ENCODE results near the gene OXA1L. TPM values are rescaled to one million over a fixed set of nuclear protein-coding genes. Genes with fewer than 3 reads are reported as not detected.

Gene OXA1L
- total RNA-seq, 1 experiment from 2014 or later, result 138 TPM

DNA sequence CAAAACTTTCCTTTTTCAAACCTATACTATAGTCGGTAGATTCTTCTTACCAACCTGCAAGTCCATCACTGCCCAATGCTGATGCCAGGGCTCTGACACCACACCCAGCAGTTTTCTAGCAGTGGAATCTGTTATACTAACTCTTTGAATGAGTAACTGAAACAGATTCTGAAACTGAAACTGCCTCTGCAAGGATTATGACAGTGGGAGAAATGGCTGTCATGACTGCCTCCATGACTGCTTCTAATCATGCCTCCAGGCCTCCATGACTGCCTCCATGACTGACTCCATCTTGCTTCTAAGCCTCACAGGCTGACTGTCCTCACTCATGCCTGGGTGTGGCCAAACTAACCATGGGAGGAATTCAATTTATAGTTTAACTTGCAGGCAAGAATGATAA is 29.4 kb upstream of the OXA1L start:
- H3K27me3 Mint-ChIP-seq (ENCODE audit: low read depth), result peaks cover 3% of the 10 kb centered on the region; the same call in 1 of the 2 replicates
- ATAC-seq, result no peak
- H3K36me3 Mint-ChIP-seq, result no peaks in the 10 kb centered on the region; the same call in 1 of the 2 replicates
- POLR2A ChIA-PET, result no interaction called here
- H3K4me1 Mint-ChIP-seq, result no peaks in the 10 kb centered on the region
- H3K4me3 Mint-ChIP-seq, result no peak overlapping the region
- DNase-seq (ENCODE audit: low spot score), result no peak
- CTCF ChIA-PET, result no interaction called here
- H3K9me3 Mint-ChIP-seq, result peaks cover 15% of the 10 kb centered on the region
- no peak for TF ChIP-seq ZNF232 (CRISPR knock-in tag; IDR thresholded peaks at IDR 0.05)
- TF ChIP-seq ZSCAN18 (CRISPR knock-in tag; IDR thresholded peaks at IDR 0.05), result no peak
- TF ChIP-seq CREB1 (CRISPR knock-in tag; IDR thresholded peaks at IDR 0.05), result no peak
- TF ChIP-seq, protein P1, sequence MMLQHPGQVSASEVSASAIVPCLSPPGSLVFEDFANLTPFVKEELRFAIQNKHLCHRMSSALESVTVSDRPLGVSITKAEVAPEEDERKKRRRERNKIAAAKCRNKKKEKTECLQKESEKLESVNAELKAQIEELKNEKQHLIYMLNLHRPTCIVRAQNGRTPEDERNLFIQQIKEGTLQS (CRISPR knock-in tag; conservative IDR thresholded peaks at IDR 0.05), result no peak
- TF ChIP-seq, protein P2, sequence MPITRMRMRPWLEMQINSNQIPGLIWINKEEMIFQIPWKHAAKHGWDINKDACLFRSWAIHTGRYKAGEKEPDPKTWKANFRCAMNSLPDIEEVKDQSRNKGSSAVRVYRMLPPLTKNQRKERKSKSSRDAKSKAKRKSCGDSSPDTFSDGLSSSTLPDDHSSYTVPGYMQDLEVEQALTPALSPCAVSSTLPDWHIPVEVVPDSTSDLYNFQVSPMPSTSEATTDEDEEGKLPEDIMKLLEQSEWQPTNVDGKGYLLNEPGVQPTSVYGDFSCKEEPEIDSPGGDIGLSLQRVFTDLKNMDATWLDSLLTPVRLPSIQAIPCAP (CRISPR knock-in tag; IDR thresholded peaks at IDR 0.05), result no peak
- no peak for TF ChIP-seq NFATC4 (CRISPR knock-in tag; IDR thresholded peaks at IDR 0.05)
- TF ChIP-seq, protein P3, sequence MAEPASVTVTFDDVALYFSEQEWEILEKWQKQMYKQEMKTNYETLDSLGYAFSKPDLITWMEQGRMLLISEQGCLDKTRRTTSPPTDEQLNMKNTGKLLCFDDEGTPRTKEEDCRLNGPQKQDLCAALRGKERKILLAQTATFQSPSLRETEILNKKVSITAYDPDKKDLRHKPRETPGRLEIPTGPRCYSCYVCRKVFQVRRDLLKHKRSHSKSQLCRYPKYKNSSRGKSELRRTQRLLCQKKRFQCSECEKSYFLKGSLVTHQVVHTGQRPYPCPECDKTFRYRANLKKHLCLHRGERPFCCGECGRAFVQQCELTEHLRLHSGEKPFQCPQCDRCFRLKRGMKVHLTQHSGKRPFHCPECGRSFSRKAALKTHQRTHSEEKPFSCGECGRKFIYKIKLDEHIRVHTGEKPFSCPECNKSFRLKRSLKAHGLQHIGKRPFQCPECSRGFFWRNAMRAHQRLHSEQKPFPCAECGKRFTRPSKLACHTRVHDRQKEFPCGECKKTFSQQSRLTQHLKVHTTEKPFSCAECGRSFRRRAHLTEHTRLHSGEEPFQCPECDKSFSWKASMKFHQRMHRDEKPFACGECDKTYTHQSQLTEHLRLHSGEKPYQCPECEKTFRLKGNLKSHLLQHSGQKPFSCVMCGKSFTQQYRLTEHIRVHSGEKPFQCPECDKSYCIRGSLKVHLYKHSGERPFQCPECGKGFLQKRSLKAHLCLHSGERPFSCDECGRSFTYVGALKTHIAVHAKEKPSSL (CRISPR knock-in tag; conservative IDR thresholded peaks at IDR 0.05), result no peak
- TF ChIP-seq OVOL2 (CRISPR knock-in tag; IDR thresholded peaks at IDR 0.05; ENCODE audit: borderline replicate concordance), result no peak
- TF ChIP-seq HMGA2 (CRISPR knock-in tag; IDR thresholded peaks at IDR 0.05), result no peak
- TF ChIP-seq CREM (CRISPR knock-in tag; IDR thresholded peaks at IDR 0.05), result no peak
- TF ChIP-seq FOXP1 (CRISPR knock-in tag; IDR thresholded peaks at IDR 0.05; ENCODE audit: borderline replicate concordance), result no peak
- TF ChIP-seq, protein P4, sequence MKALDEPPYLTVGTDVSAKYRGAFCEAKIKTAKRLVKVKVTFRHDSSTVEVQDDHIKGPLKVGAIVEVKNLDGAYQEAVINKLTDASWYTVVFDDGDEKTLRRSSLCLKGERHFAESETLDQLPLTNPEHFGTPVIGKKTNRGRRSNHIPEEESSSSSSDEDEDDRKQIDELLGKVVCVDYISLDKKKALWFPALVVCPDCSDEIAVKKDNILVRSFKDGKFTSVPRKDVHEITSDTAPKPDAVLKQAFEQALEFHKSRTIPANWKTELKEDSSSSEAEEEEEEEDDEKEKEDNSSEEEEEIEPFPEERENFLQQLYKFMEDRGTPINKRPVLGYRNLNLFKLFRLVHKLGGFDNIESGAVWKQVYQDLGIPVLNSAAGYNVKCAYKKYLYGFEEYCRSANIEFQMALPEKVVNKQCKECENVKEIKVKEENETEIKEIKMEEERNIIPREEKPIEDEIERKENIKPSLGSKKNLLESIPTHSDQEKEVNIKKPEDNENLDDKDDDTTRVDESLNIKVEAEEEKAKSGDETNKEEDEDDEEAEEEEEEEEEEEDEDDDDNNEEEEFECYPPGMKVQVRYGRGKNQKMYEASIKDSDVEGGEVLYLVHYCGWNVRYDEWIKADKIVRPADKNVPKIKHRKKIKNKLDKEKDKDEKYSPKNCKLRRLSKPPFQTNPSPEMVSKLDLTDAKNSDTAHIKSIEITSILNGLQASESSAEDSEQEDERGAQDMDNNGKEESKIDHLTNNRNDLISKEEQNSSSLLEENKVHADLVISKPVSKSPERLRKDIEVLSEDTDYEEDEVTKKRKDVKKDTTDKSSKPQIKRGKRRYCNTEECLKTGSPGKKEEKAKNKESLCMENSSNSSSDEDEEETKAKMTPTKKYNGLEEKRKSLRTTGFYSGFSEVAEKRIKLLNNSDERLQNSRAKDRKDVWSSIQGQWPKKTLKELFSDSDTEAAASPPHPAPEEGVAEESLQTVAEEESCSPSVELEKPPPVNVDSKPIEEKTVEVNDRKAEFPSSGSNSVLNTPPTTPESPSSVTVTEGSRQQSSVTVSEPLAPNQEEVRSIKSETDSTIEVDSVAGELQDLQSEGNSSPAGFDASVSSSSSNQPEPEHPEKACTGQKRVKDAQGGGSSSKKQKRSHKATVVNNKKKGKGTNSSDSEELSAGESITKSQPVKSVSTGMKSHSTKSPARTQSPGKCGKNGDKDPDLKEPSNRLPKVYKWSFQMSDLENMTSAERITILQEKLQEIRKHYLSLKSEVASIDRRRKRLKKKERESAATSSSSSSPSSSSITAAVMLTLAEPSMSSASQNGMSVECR (CRISPR knock-in tag; IDR thresholded peaks at IDR 0.05; ENCODE audit: borderline replicate concordance), result no peak
- TF ChIP-seq, protein P5, sequence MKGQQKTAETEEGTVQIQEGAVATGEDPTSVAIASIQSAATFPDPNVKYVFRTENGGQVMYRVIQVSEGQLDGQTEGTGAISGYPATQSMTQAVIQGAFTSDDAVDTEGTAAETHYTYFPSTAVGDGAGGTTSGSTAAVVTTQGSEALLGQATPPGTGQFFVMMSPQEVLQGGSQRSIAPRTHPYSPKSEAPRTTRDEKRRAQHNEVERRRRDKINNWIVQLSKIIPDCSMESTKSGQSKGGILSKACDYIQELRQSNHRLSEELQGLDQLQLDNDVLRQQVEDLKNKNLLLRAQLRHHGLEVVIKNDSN (CRISPR knock-in tag; IDR thresholded peaks at IDR 0.05), result no peak
- TF ChIP-seq, protein P6, sequence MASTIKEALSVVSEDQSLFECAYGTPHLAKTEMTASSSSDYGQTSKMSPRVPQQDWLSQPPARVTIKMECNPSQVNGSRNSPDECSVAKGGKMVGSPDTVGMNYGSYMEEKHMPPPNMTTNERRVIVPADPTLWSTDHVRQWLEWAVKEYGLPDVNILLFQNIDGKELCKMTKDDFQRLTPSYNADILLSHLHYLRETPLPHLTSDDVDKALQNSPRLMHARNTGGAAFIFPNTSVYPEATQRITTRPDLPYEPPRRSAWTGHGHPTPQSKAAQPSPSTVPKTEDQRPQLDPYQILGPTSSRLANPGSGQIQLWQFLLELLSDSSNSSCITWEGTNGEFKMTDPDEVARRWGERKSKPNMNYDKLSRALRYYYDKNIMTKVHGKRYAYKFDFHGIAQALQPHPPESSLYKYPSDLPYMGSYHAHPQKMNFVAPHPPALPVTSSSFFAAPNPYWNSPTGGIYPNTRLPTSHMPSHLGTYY (CRISPR knock-in tag; IDR thresholded peaks at IDR 0.05), result no peak
- TF ChIP-seq GRHL2 (CRISPR knock-in tag; IDR thresholded peaks at IDR 0.05; ENCODE audit: insufficient replicate concordance, severe bottlenecking), result no peak
- TF ChIP-seq SMAD3 (CRISPR knock-in tag; IDR thresholded peaks at IDR 0.05; ENCODE audit: borderline replicate concordance), result no peak
- TF ChIP-seq FOXK1 (CRISPR knock-in tag; IDR thresholded peaks at IDR 0.05), result no peak
- no peak overlapping the region for H3K27ac Mint-ChIP-seq

All from WTC11 (cell line).